GM23248 (cell line): ENCODE measurements around the gene CALML6.

Experiments
- EZH2 ChIP-seq: fragments of 200-600 bp; sonication (generic); IDR thresholded peaks from 2 replicates; pipeline ENCODE4 v1.6.1; 2018; ENCODE audit warnings: antibody characterized with exemption, mild to moderate bottlenecking; ENCODE audit not compliant: insufficient read depth, poor library complexity, severe bottlenecking
- EZH2phosphoT487 ChIP-seq: fragments of 200-600 bp; sonication (generic); IDR thresholded peaks from 2 replicates; pipeline ENCODE4 v1.6.1; 2018; ENCODE audit warnings: antibody characterized with exemption, moderate library complexity, mild to moderate bottlenecking, low read depth; ENCODE audit not compliant: insufficient read depth

- TF ChIP-seq EZH2 = no peak
- no peak for TF ChIP-seq EZH2phosphoT487
Observed at GRCh38 chr1:1872329-1872994, 42.6 kb upstream of the CALML6 start.
